SU-DHL-6 (cell line): ENCODE measurements around the gene PROSER3.
"Not testable (repeated sequence)": the region's sequence is repeated elsewhere in the genome, so short reads cannot be mapped to it uniquely, and the experiment has no call there.

Experiments used
- EZH2phosphoT487 ChIP-seq: fragments of 200-600 bp; sonication (generic), shearing (Covaris generic); conservative IDR thresholded peaks from 2 replicates; pipeline ENCODE4 v1.6.1; 2018; ENCODE audit warnings: mild to moderate bottlenecking, antibody characterized with exemption, low read length, moderate library complexity, mixed read lengths
- TF ChIP-seq, protein P1 (sequence below): fragments of 200-600 bp; sonication (generic); IDR thresholded peaks from one replicate; pipeline ENCODE4 v1.5.1; 2017; ENCODE audit warnings: antibody characterized with exemption, mild to moderate bottlenecking, low read length, moderate library complexity; ENCODE audit not compliant: insufficient read depth, poor library complexity, severe bottlenecking

DNA sequence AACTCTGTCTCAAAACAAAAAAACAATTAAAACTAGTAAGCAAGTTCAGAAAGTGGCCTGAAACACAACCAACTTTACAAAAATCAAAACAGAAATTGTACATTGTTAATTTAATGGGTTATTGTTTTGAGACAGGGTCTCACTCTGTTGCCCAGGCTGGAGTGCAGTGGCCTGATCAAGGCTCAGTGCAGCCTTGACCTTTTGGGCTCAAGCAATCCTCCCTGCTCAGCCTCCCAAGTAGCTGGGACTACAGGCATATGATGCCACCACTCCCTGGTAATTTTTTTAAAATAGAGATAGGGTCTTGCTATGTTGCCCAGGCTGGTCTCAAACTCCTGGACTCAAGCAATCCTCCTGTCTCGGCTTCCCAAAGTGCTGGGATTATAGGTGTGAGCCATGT is 37.6 kb downstream of the PROSER3 start:
- not testable (repeated sequence) for TF ChIP-seq EZH2phosphoT487
- TF ChIP-seq, protein P1, sequence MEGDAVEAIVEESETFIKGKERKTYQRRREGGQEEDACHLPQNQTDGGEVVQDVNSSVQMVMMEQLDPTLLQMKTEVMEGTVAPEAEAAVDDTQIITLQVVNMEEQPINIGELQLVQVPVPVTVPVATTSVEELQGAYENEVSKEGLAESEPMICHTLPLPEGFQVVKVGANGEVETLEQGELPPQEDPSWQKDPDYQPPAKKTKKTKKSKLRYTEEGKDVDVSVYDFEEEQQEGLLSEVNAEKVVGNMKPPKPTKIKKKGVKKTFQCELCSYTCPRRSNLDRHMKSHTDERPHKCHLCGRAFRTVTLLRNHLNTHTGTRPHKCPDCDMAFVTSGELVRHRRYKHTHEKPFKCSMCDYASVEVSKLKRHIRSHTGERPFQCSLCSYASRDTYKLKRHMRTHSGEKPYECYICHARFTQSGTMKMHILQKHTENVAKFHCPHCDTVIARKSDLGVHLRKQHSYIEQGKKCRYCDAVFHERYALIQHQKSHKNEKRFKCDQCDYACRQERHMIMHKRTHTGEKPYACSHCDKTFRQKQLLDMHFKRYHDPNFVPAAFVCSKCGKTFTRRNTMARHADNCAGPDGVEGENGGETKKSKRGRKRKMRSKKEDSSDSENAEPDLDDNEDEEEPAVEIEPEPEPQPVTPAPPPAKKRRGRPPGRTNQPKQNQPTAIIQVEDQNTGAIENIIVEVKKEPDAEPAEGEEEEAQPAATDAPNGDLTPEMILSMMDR = not testable (repeated sequence)
